ENCODE data around the gene NCKAP5.

The NCKAP5 gene

GRCh38 chr2:132754867-132755472, 813.3 kb downstream of the NCKAP5 start:
- no peak overlapping the region for H2AFZ ChIP-seq (ENCODE audit: low read length)
- no peak overlapping the region for H3K4me3 ChIP-seq (ENCODE audit: low read depth, low read length, poor library complexity, severe bottlenecking)
- no peaks in the 10 kb centered on the region for H4K20me1 ChIP-seq (ENCODE audit: insufficient read depth, low read length)
- no peak overlapping the region for H3K27ac ChIP-seq (ENCODE audit: low read depth, low read length, poor library complexity, severe bottlenecking)
- H3F3A ChIP-seq (ENCODE audit: insufficient read depth, low read length) = no peaks in the 10 kb centered on the region
- no peaks in the 10 kb centered on the region for H3K4me1 ChIP-seq (ENCODE audit: insufficient read depth, low read length, severe bottlenecking)
- TF ChIP-seq CTCF (IDR thresholded peaks at IDR 0.05; ENCODE audit: low read length) = no peak
- no peak for TF ChIP-seq EZH2 (IDR thresholded peaks at IDR 0.05; ENCODE audit: borderline replicate concordance, low read length)
- H3K4me2 ChIP-seq (ENCODE audit: low read length) = no peak overlapping the region
- no peaks in the 10 kb centered on the region for H3K27me3 ChIP-seq (ENCODE audit: insufficient read depth, low read length)
- H3K9me2 ChIP-seq (ENCODE audit: low read depth, low read length) = no peaks in the 10 kb centered on the region
- 0 out of 2 replicates have a peak, but pooled peaks cover 3% of the 10 kb centered on the region for H3K9me3 ChIP-seq (ENCODE audit: low read length)
- no peaks in the 10 kb centered on the region for H3K36me3 ChIP-seq (ENCODE audit: insufficient read depth, low read length)
- H3K79me2 ChIP-seq (ENCODE audit: insufficient read depth, low read length) = no peaks in the 10 kb centered on the region
- no peak overlapping the region for H3K9ac ChIP-seq (ENCODE audit: low read length)

- Histone ChIP-seq H2AFZ (ENCODE audit: low read length) (no peak overlapping the region), H3K9me2 (ENCODE audit: low read depth, low read length) (no peaks in the 10 kb centered on the region), H3K4me1 (ENCODE audit: insufficient read depth, low read length, severe bottlenecking) (no peaks in the 10 kb centered on the region), H4K20me1 (ENCODE audit: insufficient read depth, low read length) (no peaks in the 10 kb centered on the region), H3K9ac (ENCODE audit: low read length) (no peak overlapping the region), H3K79me2 (ENCODE audit: insufficient read depth, low read length) (no peaks in the 10 kb centered on the region), H3K27ac (ENCODE audit: low read depth, low read length, poor library complexity, severe bottlenecking) (no peak overlapping the region), H3K4me3 (ENCODE audit: low read depth, low read length, poor library complexity, severe bottlenecking) (no peak overlapping the region), H3F3A (ENCODE audit: insufficient read depth, low read length) (no peaks in the 10 kb centered on the region), H3K9me3 (ENCODE audit: low read length) (0 out of 2 replicates have a peak, but pooled peaks cover 3% of the 10 kb centered on the region), H3K27me3 (ENCODE audit: insufficient read depth, low read length) (no peaks in the 10 kb centered on the region), H3K4me2 (ENCODE audit: low read length) (no peak overlapping the region), H3K36me3 (ENCODE audit: insufficient read depth, low read length) (no peaks in the 10 kb centered on the region)
- no peak for TF ChIP-seq CTCF (IDR thresholded peaks at IDR 0.05; ENCODE audit: low read length)
- TF ChIP-seq EZH2 (IDR thresholded peaks at IDR 0.05; ENCODE audit: borderline replicate concordance, low read length) = no peak
These were observed 813.9 kb downstream of the NCKAP5 start for GRCh38 chr2:132754392-132754791.

- H2AFZ ChIP-seq (ENCODE audit: low read length) = no peak overlapping the region
- H4K20me1 ChIP-seq (ENCODE audit: insufficient read depth, low read length) = no peaks in the 10 kb centered on the region
- no peaks in the 10 kb centered on the region for H3K79me2 ChIP-seq (ENCODE audit: insufficient read depth, low read length)
- no peaks in the 10 kb centered on the region for H3K36me3 ChIP-seq (ENCODE audit: insufficient read depth, low read length)
- H3K4me1 ChIP-seq (ENCODE audit: insufficient read depth, low read length, severe bottlenecking) = no peaks in the 10 kb centered on the region
- TF ChIP-seq CTCF (IDR thresholded peaks at IDR 0.05; ENCODE audit: low read length) (no peak), EZH2 (IDR thresholded peaks at IDR 0.05; ENCODE audit: borderline replicate concordance, low read length) (no peak)
- H3K27me3 ChIP-seq (ENCODE audit: insufficient read depth, low read length) = no peaks in the 10 kb centered on the region
- no peak overlapping the region for H3K27ac ChIP-seq (ENCODE audit: low read depth, low read length, poor library complexity, severe bottlenecking)
- H3K4me2 ChIP-seq (ENCODE audit: low read length) = no peak overlapping the region
- no peak overlapping the region for H3K4me3 ChIP-seq (ENCODE audit: low read depth, low read length, poor library complexity, severe bottlenecking)
- no peaks in the 10 kb centered on the region for H3K9me3 ChIP-seq (ENCODE audit: low read length)
- H3K9me2 ChIP-seq (ENCODE audit: low read depth, low read length) = no peaks in the 10 kb centered on the region
- no peaks in the 10 kb centered on the region for H3F3A ChIP-seq (ENCODE audit: insufficient read depth, low read length)
- no peak overlapping the region for H3K9ac ChIP-seq (ENCODE audit: low read length)
These were observed 815.6 kb downstream of the NCKAP5 start for GRCh38 chr2:132752421-132753206.
